Hematopoietic multipotent progenitor cell treated with erythropoietin and hydrocortisone succinate and interleukin-3 and kit ligand, for 15 days (in vitro differentiated cells): ENCODE measurements around the gene SMARCAL1.
A peak's percentile ranks its signal among the peaks of the same experiment; 100 is the strongest.

Source experiments
- DNase-seq: peaks from one replicate; pipeline ENCODE4 v3.0.0-alpha.2; 2015; ENCODE audit warnings: low spot score

SMARCAL1 gene

GRCh38 chr2:216477283-216478035 is 65.2 kb downstream of the SMARCAL1 start:
- DNase-seq, result no peak

GRCh38 chr2:216478151-216478550 is 65.9 kb downstream of the SMARCAL1 start:
- DNase-seq, result no peak

- DNase-seq, result no peak
Observed at GRCh38 chr2:216478791-216479190, 66.5 kb downstream of the SMARCAL1 start.

GRCh38 chr2:216480221-216480620 is 67.9 kb downstream of the SMARCAL1 start:
- no peak for DNase-seq

GRCh38 chr2:216482640-216483039 is 70.4 kb downstream of the SMARCAL1 start:
- DNase-seq, result no peak

- DNase-seq, result no peak
Observed at GRCh38 chr2:216485237-216485636, 73.0 kb downstream of the SMARCAL1 start.

- DNase-seq, result no peak
Observed at GRCh38 chr2:216485745-216486144, 73.5 kb downstream of the SMARCAL1 start.

- DNase-seq, result no peak
Observed at GRCh38 chr2:216486271-216486670, 74.0 kb downstream of the SMARCAL1 start.

- no peak for DNase-seq
Observed at GRCh38 chr2:216486708-216487107, 74.4 kb downstream of the SMARCAL1 start.

GRCh38 chr2:216490061-216490460 is 77.8 kb downstream of the SMARCAL1 start:
- DNase-seq, result no peak

- no peak for DNase-seq
Observed at GRCh38 chr2:216491793-216492596, 79.7 kb downstream of the SMARCAL1 start.

GRCh38 chr2:216492597-216493333 is 80.5 kb downstream of the SMARCAL1 start:
- no peak for DNase-seq

GRCh38 chr2:216493334-216493685 is 81.0 kb downstream of the SMARCAL1 start:
- DNase-seq, result no peak

GRCh38 chr2:216495656-216496055 is 83.4 kb downstream of the SMARCAL1 start:
- DNase-seq, result no peak

- DNase-seq, result no peak
Observed at GRCh38 chr2:216497382-216498069, 85.2 kb downstream of the SMARCAL1 start.

- no peak for DNase-seq
Observed at GRCh38 chr2:216498070-216498378, 85.7 kb downstream of the SMARCAL1 start.

- peak; percentile 92 for DNase-seq
Observed at GRCh38 chr2:216498379-216499352, 86.4 kb downstream of the SMARCAL1 start, which contains the start of gene RPL37A. TSS of gene RPL37A (plus strand) at chr2:216498844. CDS start at chr2:216498875, 31 bp downstream.

- DNase-seq, result no peak
Observed at GRCh38 chr2:216499641-216500218, 87.4 kb downstream of the SMARCAL1 start.

GRCh38 chr2:216500572-216500971 is 88.3 kb downstream of the SMARCAL1 start:
- no peak for DNase-seq

GRCh38 chr2:216501854-216502253 is 89.6 kb downstream of the SMARCAL1 start:
- no peak for DNase-seq
